Eye (tissue), 1 donor: ENCODE measurements around the gene DNASE1L1.

Experiments
- DNase-seq: peaks from one replicate; pipeline ENCODE4 v3.0.0-alpha.2; 2015

DNASE1L1 gene

DNA sequence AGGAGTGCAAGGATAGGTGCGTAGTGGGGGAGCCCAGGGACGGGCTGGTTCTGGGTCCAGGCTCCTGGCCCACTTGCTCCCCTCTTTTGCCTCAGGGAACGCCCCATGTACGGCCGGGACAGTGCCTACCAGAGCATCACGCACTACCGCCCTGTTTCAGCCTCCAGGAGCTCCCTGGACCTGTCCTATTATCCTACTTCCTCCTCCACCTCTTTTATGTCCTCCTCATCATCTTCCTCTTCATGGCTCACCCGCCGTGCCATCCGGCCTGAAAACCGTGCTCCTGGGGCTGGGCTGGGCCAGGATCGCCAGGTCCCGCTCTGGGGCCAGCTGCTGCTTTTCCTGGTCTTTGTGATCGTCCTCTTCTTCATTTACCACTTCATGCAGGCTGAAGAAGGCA, 28.3 kb downstream of the DNASE1L1 start:
- DNase-seq = no peak

DNA sequence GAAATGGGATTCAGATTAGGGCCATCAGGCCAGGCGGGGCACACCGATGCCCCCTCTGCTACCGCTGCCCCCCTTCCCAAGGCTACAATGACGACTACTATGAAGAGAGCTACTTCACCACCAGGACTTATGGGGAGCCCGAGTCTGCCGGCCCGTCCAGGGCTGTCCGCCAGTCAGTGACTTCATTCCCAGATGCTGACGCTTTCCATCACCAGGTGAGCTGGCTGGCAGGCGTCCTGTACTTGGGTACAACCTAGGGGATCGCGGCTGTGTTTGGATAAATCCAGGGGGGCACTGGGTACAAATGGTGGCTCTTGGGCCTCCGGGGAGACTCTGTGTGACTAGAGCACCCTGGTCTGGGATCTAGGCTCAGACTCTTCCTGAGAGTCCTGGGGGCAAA, 28.9 kb downstream of the DNASE1L1 start:
- no peak for DNase-seq

DNA sequence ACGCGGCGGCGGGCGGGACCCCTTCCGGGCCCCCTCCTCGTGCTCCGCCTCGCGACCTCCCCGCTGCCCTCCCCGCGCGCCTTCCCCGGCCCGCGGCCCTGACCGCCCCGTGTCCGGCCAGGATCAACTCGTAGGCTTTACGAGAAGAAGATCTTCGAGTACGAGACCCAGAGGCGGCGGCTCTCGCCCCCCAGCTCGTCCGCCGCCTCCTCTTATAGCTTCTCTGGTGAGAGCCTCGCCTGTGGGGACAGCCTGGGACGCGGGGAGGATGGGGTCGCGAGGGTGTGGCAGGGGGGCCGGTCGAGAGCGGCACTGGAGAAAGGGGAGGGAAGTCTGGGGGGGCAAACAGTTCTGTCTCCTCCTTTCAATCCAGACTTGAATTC, 29.5 kb downstream of the DNASE1L1 start:
- no peak for DNase-seq

DNA sequence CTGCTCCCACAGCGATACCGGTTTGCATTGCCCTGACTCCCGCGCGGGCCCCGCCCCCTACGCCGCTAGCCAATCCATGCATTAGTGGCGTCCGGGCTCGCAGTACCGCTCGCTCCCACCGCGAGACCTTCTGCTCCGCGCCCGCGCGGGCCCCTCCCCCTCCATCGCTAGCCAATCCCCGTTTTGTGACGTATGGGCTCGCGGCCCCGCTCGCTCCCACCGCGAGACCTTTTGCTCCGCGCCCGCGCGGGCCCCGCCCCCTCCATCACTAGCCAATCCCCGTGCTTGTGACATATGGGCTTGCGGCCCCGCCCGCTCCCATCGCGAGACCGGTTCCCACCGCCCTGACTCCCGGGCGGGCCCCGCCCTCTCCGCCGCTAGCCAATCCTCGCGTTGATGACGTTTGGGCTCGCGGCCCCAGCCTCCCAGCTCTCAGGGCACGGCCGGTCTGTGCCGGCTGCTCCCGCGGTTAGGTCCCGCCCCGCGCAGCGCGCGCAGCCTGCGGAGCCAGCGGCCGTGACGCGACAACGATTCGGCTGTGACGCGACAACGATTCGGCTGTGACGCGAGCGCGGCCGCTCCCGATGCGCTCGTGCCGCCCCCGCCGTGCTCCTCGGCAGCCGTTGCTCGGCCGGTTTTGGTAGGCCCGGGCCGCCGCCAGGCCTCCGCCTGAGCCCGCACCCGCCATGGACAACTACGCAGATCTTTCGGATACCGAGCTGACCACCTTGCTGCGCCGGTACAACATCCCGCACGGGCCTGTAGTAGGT, 30.1 kb downstream of the DNASE1L1 start, which contains the start of gene EMD:
Gene EMD, plus strand, starts transcription at position 497 of the 770 bp plus-strand sequence. Its CDS starts 190 bp downstream, at position 687.
- DNase-seq = peak; percentile 97

DNA sequence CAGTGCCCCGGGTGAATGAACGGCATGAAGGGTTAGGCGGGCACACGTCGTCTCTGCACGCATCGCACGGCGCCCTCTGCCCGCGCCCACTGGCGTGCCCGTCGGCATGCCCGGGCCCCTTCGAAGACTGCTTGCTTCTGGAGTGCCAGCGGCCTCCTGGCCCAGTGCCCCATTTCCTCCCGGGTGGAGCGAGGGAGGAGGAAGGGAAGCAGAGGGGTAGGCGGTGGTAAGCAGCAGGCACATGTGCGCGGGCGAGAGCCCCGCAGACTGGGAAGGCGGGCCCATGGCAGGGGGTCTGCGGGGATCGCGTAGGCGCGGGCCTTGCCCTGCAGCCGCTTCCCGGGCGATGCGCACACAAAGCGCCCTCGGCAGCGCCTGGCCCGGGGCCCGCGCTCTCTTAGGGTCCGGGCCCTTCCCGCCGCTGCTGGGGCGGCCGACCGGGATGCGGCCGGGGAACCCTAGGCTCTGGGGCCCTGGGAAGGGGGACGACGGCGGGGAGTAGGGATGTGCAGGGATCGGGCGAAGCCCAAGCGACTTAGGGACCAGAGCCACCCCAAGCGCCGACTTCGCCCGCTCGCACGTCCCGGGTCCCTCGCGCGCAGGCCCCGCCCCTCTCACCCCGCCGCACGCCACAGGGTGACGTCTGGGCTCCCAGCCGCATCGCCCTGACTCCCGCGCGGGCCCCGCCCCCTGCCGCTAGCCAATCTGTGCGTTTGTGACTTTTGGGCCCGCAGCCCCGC, 30.8 kb downstream of the DNASE1L1 start:
- DNase-seq = no peak

DNA sequence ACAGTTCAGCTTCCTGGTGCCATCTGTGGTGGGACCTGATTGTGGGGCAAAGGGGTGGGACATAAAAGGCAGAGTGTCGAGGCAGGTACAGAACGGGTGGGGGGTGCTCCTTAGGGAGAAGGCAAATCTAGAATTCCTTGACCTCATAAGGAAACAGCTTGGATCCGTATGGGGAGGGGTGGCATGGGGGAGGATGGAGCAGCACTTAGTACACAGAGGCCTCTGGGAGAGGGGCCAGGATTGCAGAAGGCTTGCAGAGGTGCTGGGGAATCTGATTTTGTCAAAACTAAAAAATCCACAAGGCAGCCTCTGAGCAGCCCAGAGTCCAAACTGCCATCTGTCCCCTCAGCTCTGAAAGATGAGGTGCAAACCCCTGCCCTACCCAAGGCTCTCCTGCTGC, 32.3 kb downstream of the DNASE1L1 start:
- DNase-seq = no peak

DNA sequence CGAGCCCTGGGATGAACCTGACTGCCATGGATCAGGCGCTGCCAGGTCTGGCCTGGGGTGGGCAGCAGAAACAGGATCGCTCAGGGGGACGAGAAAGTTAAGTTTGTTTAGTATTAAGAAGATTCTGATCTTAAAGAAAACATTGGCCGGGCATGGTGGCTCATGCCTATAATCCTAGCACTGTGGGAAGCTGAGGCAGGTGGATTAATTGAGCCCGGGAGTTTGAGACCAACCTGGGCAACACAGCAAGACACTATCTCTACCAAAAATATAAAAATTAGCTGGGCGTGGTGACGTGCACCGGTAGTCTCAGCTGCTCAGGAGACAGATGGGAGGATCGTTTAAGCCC, 33.9 kb downstream of the DNASE1L1 start:
- DNase-seq = no peak

DNA sequence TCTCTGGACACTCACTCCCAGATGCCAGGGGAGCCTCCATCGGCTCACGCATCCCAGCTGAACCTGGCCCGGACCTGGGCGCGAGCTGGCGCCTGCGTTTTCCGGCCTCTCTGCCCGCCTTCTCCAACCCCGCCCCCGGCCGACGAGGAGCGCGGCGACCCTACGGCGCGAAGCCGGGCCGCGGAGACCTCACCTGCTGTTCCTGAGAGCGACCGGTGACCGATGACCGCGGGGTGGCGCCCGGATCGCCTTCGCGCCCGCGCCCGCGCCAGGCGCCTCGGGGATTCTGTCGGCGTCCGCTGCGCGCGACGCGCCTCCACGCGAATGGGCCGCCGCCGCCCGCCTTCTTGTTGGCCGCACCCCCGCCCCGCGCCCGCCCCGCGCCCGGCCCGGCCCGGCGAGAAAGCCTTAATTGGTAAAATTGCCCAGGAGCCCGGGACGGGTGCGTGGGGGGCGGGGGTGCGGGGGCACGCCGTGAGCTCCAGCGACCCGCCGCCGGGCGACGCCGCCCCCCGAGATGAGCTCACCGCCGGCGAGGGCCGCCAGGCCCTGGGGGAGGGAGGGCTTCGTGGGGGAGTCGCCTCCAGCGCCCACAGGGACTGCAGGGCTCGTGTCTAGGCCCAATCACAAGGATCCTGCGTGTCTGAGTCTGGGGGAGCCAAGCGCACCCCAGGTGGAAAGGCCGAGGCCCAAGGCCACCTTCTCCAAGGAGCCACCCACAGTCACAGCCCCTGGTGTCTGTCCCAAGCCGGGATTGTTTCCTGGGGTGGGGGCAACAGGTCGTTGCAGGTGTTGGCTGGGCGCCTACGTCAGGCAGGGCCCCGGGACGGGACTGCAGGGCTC, 34.5 kb downstream of the DNASE1L1 start, which contains the start of gene FLNA:
Gene FLNA, minus strand, starts transcription at position 322 of the 843 bp plus-strand sequence. CDS start 3,389 bp downstream, outside the sequence.
- no peak for DNase-seq

DNA sequence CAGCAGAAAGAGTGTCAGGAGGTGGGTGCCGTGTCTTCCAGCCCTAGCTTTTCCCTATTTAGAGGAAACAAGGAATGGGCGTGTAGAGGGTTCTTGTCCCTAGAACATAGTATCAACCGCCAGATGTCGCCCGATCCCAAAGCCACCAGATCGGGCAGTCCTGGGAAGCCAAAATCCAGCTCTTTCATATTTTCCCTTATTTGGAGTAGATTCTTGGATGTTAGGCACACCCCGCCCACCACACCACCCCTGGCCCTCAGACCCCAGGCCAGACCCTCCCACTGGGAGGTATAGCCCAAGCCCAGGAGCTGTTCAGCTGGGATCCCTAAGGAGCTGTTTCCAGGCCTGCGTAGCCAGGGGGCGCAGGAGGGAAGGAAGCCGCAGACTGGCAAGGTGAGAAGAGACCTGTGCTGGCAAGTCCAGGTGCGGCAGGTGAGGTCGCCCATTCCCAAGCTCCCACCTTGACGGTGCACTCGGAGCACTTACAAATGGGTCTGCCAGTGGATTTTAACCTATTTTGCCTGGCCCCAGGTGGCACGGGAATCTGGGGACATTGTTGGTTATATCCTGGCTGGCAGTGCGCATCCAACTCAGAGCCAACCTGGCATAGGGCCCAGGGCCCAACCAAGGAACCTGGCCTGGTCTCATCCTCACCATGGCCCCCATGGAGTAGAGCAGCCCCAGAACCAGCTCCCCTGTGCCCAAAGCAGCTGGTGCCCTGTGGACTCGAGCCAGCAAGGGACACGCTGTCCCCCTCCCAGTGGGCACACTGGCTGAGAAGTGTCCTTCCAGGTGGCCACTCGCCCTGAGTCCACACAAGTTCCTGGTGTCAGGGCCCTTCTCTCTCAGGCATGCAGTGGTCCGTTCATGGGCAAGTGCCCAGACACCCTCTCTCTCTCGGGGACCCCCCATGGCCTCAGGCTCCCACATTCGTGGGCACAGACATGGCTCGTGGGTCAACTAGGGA, 35.4 kb downstream of the DNASE1L1 start:
- peak; percentile 85 for DNase-seq

DNA sequence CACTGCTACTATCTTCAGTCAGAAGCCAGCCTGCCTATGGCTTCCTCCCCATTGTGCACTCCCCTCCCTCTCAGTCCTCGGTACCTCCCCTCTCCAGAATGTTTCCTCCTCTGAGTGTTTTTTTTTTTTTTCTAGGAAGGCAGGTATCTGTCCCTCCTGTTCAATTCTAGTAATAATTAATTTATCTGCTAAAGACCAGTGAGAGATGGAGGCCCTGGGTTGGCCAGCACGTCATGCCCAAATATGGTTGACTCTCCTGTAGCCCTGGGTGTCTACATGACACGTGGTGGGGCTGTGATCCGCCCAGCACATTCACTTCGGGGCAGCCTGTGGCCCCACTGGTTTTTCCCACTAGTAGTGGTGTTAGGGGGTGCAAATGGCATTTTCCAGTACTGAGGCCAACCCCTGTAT, 36.4 kb downstream of the DNASE1L1 start:
- no peak for DNase-seq

DNA sequence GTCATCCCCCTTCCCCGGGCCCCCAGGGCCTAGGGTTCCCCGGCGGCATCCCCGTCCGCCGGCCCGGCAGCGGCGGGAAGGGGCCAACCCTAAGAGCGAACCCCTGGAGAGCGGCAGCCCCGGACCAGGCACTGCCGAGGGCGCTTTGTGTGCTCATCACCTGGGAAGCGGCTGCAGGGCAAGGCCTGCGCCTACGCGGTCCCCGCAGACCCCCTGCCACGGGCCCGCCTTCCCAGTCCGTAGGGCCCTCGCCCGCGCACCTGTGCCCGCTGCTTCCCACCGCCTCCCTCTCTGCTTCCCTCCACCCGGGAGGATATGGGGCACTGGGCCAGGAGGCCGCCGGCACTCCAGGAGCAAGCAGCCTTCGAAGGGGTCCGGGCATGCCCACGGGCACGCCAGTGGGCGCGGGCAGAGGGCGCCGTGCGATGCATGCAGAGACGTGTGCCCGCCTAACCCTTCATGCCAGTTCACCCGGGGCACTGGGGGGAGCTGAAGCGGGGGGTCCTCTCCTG, 37.2 kb downstream of the DNASE1L1 start:
- DNase-seq = no peak

DNA sequence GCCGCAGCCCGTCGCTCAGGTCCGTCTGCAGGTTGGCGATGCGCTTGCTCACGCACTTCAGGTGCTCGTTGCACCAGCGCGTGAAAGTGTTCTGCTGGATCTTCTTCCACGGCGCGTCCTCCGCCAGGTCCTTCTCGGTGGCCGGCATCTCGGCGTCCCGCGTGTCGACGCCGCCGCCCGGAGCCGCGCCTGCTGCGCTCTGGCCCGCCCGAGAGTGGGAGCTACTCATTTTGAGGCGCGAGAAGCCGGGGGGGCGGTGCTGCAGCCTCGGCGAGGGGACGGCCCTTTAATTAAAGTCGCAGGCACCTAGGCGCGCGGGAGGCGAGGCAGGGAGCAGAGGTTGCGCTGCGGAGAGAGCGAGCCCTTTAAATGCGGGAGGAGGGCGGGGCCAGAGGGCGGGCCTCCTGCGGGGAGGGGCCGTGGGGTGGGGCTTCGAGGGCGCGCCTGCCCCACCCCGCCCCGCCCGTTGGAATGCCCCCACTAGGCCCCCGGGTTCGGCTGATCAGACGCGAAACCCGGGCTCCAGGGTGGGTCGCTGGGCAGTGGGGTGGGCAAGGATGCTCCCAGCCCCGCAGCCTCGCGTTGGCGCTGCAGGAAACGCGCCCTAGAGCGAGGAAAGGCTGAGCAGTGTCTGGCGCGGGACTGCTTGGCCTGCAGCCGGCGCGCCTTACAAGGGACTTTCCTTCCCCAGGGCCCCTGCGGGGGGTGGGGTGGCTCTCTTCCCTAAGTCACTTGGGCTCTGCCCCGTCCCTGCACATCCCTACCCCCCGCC, 37.9 kb downstream of the DNASE1L1 start:
- peak; percentile 94 for DNase-seq

DNA sequence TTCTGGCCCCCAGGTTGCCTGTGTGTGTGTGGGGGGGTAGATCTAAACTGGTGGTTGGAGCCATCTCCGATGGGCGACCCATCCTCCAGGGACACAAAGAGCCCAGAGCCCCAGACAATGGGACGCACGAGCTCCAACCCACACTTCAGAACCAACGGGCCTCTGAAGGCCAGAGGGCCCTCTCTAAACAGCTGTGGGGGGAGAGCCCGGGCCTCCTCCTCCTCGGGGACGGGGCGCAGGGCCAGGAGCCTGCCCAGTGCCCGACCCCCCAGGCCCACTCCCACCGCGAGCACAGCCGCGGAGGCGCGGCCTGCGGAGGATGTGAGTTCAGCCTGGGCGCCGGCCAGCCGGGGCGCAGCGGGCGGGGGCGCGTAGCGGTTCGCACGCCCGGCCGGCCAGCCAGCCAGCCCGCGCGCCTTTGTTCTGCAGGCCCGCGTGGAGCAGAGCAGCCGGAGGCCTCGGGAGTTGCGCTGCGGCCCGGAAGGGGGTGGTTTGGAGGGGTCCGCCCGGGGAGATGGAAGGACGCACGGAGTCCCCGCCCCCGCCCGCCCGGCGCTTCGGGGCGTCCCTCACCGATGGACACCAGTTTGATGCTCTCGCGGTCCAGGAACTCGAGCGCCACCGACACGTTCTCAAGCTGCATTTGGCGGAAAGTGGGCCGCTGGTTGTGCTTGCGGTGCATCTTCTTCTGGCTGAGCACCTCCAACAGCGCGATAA, 38.6 kb downstream of the DNASE1L1 start:
- peak; percentile 37 for DNase-seq

DNA sequence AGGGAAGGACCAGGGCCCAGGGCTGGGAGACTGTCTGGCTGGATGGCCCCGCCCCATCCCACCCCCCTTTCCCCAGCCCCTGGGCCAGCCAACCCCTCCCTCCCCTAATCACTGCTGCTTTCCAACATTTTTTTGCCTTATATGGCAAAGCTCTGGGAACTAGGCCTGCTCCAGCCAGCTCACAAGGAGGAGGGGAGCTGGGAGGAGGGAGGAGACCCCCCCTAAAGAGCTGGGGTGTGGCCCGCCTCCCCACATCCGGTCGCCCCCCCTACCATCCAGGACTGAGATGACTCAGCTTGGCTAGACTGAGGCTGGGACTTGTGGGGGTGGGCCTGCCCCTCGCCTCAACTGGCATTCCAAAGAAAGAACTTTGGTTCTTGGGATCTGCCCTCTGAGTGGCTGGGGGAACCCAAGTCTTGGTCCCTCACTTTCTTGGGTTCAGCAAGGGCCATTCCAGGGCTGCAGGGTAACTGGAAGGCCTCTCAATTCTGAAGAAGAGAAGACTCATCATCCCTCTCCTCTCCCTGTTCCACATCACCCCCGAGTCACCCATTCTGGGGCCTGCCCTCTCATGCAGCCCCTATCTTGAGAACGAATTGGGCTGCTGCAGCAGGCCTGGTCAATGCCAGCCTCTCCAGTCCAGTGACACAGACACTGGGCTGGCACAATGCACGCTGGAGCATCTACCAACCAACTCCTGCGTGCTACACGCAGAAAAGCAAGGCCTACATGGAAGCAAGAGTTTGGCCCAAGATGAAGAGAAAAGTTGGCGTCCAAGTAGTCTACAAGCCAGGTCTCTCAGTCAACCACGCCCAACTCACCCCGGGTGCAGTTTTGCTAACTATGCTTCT, 39.4 kb downstream of the DNASE1L1 start:
- peak; percentile 85 for DNase-seq

DNA sequence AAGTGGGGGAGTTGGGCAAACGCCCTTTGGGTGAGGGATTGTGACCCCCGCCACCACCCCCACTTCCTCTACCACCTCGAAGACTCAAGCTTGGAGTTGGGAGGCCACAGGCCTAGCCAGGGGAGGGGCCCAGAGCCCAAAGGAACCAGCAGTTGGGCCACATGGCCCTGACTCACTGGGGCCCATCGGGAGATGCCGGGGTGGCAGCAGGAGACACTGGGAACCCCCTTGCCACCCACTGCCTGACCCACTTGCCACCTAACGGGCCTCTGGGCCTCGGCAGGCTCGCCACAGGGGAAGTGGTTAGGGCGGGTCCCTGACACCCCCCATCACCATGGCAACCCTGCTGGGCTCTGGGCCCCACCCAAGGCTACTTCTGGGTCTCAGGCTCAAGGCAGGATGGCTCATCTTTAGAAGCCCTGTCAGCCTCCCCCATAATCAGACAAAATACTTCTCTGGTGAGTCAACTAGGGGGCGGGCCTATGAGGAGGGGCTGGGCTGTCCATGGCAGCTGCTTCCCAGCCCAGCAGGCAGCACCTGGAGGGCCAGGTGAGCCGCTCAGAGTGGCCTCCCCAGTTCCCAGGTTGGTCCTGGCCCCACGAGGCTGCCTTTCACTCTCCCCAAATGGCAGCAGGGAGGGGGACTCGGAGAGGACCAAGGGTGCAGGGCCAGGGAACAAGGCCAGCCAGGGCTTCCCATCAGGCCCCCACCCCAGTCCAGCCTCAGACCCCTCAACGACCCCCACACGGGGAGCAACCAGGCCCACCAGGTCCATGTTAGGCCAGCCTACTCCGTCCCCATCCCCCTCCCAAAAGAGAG, 40.2 kb downstream of the DNASE1L1 start:
- DNase-seq = peak; percentile 47

DNA sequence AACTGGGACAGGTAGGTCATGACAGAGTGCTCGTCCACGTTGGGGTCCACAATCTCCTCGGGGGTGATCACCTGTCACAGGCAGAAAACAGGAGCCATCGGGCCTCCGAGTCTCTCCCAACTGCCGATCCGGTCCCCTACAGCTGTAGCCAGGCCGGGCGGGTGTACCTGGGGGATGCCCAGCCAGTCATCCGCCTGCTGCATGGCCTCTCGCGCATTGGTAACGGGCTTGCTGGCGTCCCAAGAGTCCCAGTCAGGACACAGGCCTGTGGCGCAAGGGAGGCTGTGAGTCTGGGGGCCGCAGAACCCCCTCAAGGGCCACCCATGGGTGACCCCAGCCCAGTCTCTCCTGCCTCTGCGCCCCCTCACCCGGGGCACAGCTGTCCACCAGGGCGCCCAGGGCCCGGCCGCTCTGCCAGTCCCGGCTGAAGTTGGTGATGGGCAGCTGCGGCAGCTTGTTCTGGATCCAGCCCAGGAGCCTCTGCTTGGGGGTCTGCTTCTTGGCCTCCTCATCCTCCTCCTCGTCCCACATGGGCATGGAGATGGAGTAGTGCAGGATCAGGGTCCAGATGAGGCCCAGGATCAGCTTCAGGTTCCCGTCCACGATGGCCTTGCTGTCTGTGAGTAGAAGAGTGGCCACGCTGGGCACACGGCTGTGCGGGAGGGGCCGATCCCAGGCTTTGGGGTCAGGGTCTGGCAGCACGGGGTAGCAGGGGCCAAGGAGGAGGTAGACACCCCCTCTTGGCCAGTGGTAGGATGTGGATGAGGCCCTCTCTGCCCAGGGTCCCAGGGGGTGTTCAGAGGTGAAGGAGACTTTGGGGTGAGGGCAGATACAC, 41.4 kb downstream of the DNASE1L1 start:
- no peak for DNase-seq

DNA sequence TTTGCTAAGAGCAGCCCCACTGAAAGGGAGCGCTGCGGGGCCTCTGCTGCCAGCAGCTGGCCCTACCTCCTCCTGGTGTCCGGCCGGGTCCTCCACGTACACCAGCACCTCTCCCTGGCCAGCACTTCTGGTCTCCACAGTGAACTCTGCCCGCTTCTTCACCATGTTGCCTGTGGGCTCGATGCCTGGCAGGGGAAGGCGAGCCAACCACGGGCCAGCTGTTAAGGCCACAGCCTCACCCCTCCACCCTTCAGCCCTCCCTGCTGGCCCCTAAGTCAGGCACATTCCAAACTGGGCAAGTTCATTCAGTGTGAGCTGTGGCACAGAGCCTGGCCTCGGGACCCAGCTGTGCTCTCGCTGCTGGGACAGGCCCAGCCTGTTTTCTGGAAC, 42.4 kb downstream of the DNASE1L1 start:
- DNase-seq = no peak
